ENCODE results near the gene SRPX.

Gene SRPX

GRCh38 chrX:38138157-38138891, 82.3 kb downstream of the SRPX start (continued):
- TF ChIP-seq CREB5 (CRISPR knock-in tag; IDR thresholded peaks at IDR 0.05; ENCODE audit: low read depth), result no peak
- no peak for TF ChIP-seq SNAI2 (CRISPR knock-in tag; IDR thresholded peaks at IDR 0.05)

GRCh38 chrX:38129366-38129765, 91.3 kb downstream of the SRPX start:
- ATAC-seq, result no peak
- TF ChIP-seq ZNF8 (CRISPR knock-in tag; IDR thresholded peaks at IDR 0.05) (no peak), GLIS3 (CRISPR knock-in tag; IDR thresholded peaks at IDR 0.05) (no peak), BACH2 (CRISPR knock-in tag; IDR thresholded peaks at IDR 0.05; ENCODE audit: borderline replicate concordance) (no peak), ESRRG (CRISPR knock-in tag; IDR thresholded peaks at IDR 0.05) (no peak), ZFP30 (CRISPR knock-in tag; IDR thresholded peaks at IDR 0.05) (no peak), TOX (CRISPR knock-in tag; IDR thresholded peaks at IDR 0.05; ENCODE audit: borderline replicate concordance) (no peak), ARNTL (CRISPR knock-in tag; IDR thresholded peaks at IDR 0.05; ENCODE audit: borderline replicate concordance, low read depth) (no peak), ISL1 (CRISPR knock-in tag; IDR thresholded peaks at IDR 0.05) (no peak), CSDC2 (CRISPR knock-in tag; IDR thresholded peaks at IDR 0.05) (no peak), ZFP3 (CRISPR knock-in tag; IDR thresholded peaks at IDR 0.05) (no peak), PPARA (CRISPR knock-in tag; IDR thresholded peaks at IDR 0.05; ENCODE audit: borderline replicate concordance) (no peak), SNAI2 (CRISPR knock-in tag; IDR thresholded peaks at IDR 0.05) (no peak), PATZ1 (CRISPR knock-in tag; IDR thresholded peaks at IDR 0.05; ENCODE audit: borderline replicate concordance) (no peak), ZNF565 (CRISPR knock-in tag; conservative IDR thresholded peaks at IDR 0.05; ENCODE audit: low read depth) (no peak), OSR1 (CRISPR knock-in tag; IDR thresholded peaks at IDR 0.05) (no peak), ZC3H10 (CRISPR knock-in tag; IDR thresholded peaks at IDR 0.05) (no peak)

- ATAC-seq, result no peak
- TF ChIP-seq ARNTL (CRISPR knock-in tag; IDR thresholded peaks at IDR 0.05; ENCODE audit: borderline replicate concordance, low read depth) (no peak), ZNF70 (CRISPR knock-in tag; IDR thresholded peaks at IDR 0.05) (no peak), CSRNP3 (CRISPR knock-in tag; IDR thresholded peaks at IDR 0.05) (no peak), CSDC2 (CRISPR knock-in tag; IDR thresholded peaks at IDR 0.05) (no peak), CREB5 (CRISPR knock-in tag; IDR thresholded peaks at IDR 0.05; ENCODE audit: low read depth) (no peak), PATZ1 (CRISPR knock-in tag; IDR thresholded peaks at IDR 0.05; ENCODE audit: borderline replicate concordance) (no peak), TCF4 (CRISPR knock-in tag; IDR thresholded peaks at IDR 0.05; ENCODE audit: borderline replicate concordance) (no peak), ZNF8 (CRISPR knock-in tag; IDR thresholded peaks at IDR 0.05) (no peak), ZFP3 (CRISPR knock-in tag; IDR thresholded peaks at IDR 0.05) (no peak), ISL1 (CRISPR knock-in tag; IDR thresholded peaks at IDR 0.05) (no peak), TSHZ2 (CRISPR knock-in tag; IDR thresholded peaks at IDR 0.05) (no peak), SNAI2 (CRISPR knock-in tag; IDR thresholded peaks at IDR 0.05) (no peak), BACH2 (CRISPR knock-in tag; IDR thresholded peaks at IDR 0.05; ENCODE audit: borderline replicate concordance) (no peak), ZNF565 (CRISPR knock-in tag; conservative IDR thresholded peaks at IDR 0.05; ENCODE audit: low read depth) (no peak), PPARA (CRISPR knock-in tag; IDR thresholded peaks at IDR 0.05; ENCODE audit: borderline replicate concordance) (no peak), RARB (CRISPR knock-in tag; IDR thresholded peaks at IDR 0.05) (no peak), POU6F1 (CRISPR knock-in tag; IDR thresholded peaks at IDR 0.05; ENCODE audit: borderline replicate concordance, low read depth) (no peak), GLIS3 (CRISPR knock-in tag; IDR thresholded peaks at IDR 0.05) (no peak), ESRRG (CRISPR knock-in tag; IDR thresholded peaks at IDR 0.05) (no peak), OSR1 (CRISPR knock-in tag; IDR thresholded peaks at IDR 0.05) (no peak)
Measured at GRCh38 chrX:38127961-38128360, 92.7 kb downstream of the SRPX start.
